Small intestine (tissue), 7 donors: ENCODE data around the gene TAS1R3. TPM values are rescaled to one million over a fixed set of nuclear protein-coding genes. Genes with fewer than 3 reads are reported as not detected.

Experiments
- DNase-seq, 2 donors: peaks; one replicate each; pipeline versions ENCODE4 v3.0.0 to v3.0.0-alpha.2; 2013
- FAIRE-seq: peaks from 2 replicates; lab custom pipeline; 2012; peaks lifted over from hg19 to GRCh38; lab: Jason Lieb, UNC
- H3K27ac ChIP-seq, 3 donors: one replicate each; pipeline ENCODE4 v1.5.1; 2013; ENCODE audit warnings: low read length in 2 of 3, mild to moderate bottlenecking in 2 of 3, control low read depth in 1 of 3, inconsistent platforms in 1 of 3, low read depth in 1 of 3, moderate library complexity in 1 of 3
- H3K27me3 ChIP-seq, 3 donors: one replicate each; pipeline ENCODE4 v1.6.1; 2013; ENCODE audit warnings: low read length in 3 of 3, inconsistent platforms in 1 of 3; ENCODE audit not compliant: control insufficient read depth in 3 of 3, insufficient read depth in 3 of 3
- H3K36me3 ChIP-seq, 3 donors: one replicate each; pipeline ENCODE4 v1.6.1; 2013; ENCODE audit warnings: low read length in 3 of 3, inconsistent platforms in 1 of 3, low read depth in 1 of 3, mild to moderate bottlenecking in 1 of 3, moderate library complexity in 1 of 3; ENCODE audit not compliant: control insufficient read depth in 3 of 3, insufficient read depth in 2 of 3
- H3K4me1 ChIP-seq, 3 donors: one replicate each; pipeline ENCODE4 v1.6.1; 2013; ENCODE audit warnings: low read length in 2 of 3, inconsistent platforms in 1 of 3, low read depth in 1 of 3, mild to moderate bottlenecking in 1 of 3, moderate library complexity in 1 of 3; ENCODE audit not compliant: control insufficient read depth in 3 of 3, insufficient read depth in 2 of 3
- H3K4me3 ChIP-seq, 3 donors: one replicate each; pipeline ENCODE4 v1.5.1; 2013; ENCODE audit warnings: low read length in 3 of 3, control low read depth in 1 of 3, inconsistent platforms in 1 of 3, low read depth in 1 of 3, mild to moderate bottlenecking in 1 of 3, moderate library complexity in 1 of 3
- H3K9me3 ChIP-seq, 2 donors: one replicate each; pipeline ENCODE4 v1.6.1; 2013; ENCODE audit warnings: low read depth in 1 of 2, low read length in 1 of 2; ENCODE audit not compliant: control insufficient read depth in 2 of 2, insufficient read depth in 1 of 2
- WGBS, 3 donors: extraction: QIAGEN DNeasy Blood & Tissue Kit; methylation state at CpG; one replicate each; pipeline ENCODE4 v1.1.7; 2013; 5-methylcytosine and 5-hydroxymethylcytosine counted together
- polyA plus RNA-seq, 4 donors: library from polyadenylated mRNA; stranded (reverse) in 3 of 4; unstranded in 1 of 4; fragments of 200-250 nt in 3 of 4; fragments of 120-200 nt in 1 of 4; gene quantifications; one replicate each; pipeline versions ENCODE4 v1.2.1 to v1.2.3, GENCODE V29; 2013
- donor health status: healthy with polysubstance abuse.
- donor health status: control.
- donor health status: control.
- donor health status: Bipolar disorder and iron deficiency.
- donor health status: healthy.

TAS1R3 gene
- polyA plus RNA-seq, 4 donors: 0.33 to 0.99 (median 0.63) TPM

GRCh38 chr1:1335792-1336248, 4.7 kb downstream of the TAS1R3 start:
- Histone ChIP-seq H3K27ac (no peak overlapping the region), H3K36me3 (peaks cover 0 to 81% (median 15%) of the 10 kb centered on the region in 3 donors), H3K4me3 (no peak overlapping the region), H3K4me1 (peaks cover 0 to 13% (median 0%) of the 10 kb centered on the region in 3 donors), H3K9me3 (no peaks in the 10 kb centered on the region), H3K27me3 (no peaks in the 10 kb centered on the region)
- WGBS, 3 donors: 87 to 89% (median 89%) methylated on average over 16 to 21 of the region's 21 CpGs
- FAIRE-seq: no peak
- no peak for DNase-seq

GRCh38 chr1:1336446-1336845, 5.4 kb downstream of the TAS1R3 start:
- peaks cover 0 to 88% (median 15%) of the 10 kb centered on the region in 3 donors for H3K36me3 ChIP-seq
- no peaks in the 10 kb centered on the region for H3K9me3 ChIP-seq
- FAIRE-seq: no peak

GRCh38 chr1:1336931-1337792, 6.1 kb downstream of the TAS1R3 start:
- Histone ChIP-seq H3K9me3 (no peaks in the 10 kb centered on the region), H3K4me1 (peaks cover 0 to 6% (median 0%) of the 10 kb centered on the region in 3 donors), H3K36me3 (peaks cover 2 to 95% (median 15%) of the 10 kb centered on the region in 3 donors), H3K4me3 (no peak overlapping the region), H3K27ac (no peak overlapping the region), H3K27me3 (no peaks in the 10 kb centered on the region)
- DNase-seq (no peak), FAIRE-seq (no peak)
- WGBS, 3 donors: 85 to 89% (median 88%) methylated on average over 21 to 32 of the region's 32 CpGs

More at GRCh38 chr1:1336446-1336845, 5.4 kb downstream of the TAS1R3 start:
- Histone ChIP-seq H3K27ac (no peak overlapping the region), H3K4me3 (no peak overlapping the region), H3K4me1 (peaks cover 0 to 6% (median 0%) of the 10 kb centered on the region in 3 donors), H3K27me3 (no peaks in the 10 kb centered on the region)
- WGBS, 3 donors: 89 to 91% (median 90%) methylated on average over 21 to 26 of the region's 26 CpGs
- no peak for DNase-seq

- H3K27me3 ChIP-seq: no peaks in the 10 kb centered on the region
- FAIRE-seq (no peak), DNase-seq (peak in 1 of 2 donors; percentile 64)
- H3K36me3 ChIP-seq: peaks cover 2 to 92% (median 15%) of the 10 kb centered on the region in 3 donors
- 51 to 75% (median 60%) methylated on average over 13 to 18 of the region's 18 CpGs for WGBS, 3 donors
- H3K9me3 ChIP-seq: no peaks in the 10 kb centered on the region
- no peak overlapping the region for H3K4me3 ChIP-seq
- H3K4me1 ChIP-seq: peaks cover 0 to 6% (median 0%) of the 10 kb centered on the region in 3 donors
- no peak overlapping the region for H3K27ac ChIP-seq
Observed at GRCh38 chr1:1337793-1338147, 6.7 kb downstream of the TAS1R3 start.

- DNase-seq: no peak
- Histone ChIP-seq H3K27ac (no peak overlapping the region), H3K4me1 (peaks cover 0 to 6% (median 0%) of the 10 kb centered on the region in 3 donors), H3K9me3 (no peaks in the 10 kb centered on the region), H3K36me3 (peaks cover 2 to 91% (median 15%) of the 10 kb centered on the region in 3 donors), H3K4me3 (no peak overlapping the region), H3K27me3 (no peaks in the 10 kb centered on the region)
- no peak for FAIRE-seq
- WGBS, 3 donors: 95 to 96% (median 95%) methylated on average over 33 to 36 of the region's 36 CpGs
Observed at GRCh38 chr1:1338278-1338677, 7.2 kb downstream of the TAS1R3 start.

- no peak for DNase-seq
- no peak for FAIRE-seq
- Histone ChIP-seq H3K9me3 (no peaks in the 10 kb centered on the region), H3K27me3 (no peaks in the 10 kb centered on the region), H3K4me3 (no peak overlapping the region), H3K36me3 (peaks cover 2 to 88% (median 15%) of the 10 kb centered on the region in 3 donors), H3K4me1 (peaks cover 2 to 15% (median 5%) of the 10 kb centered on the region in 3 donors), H3K27ac (no peak overlapping the region)
- WGBS, 3 donors: 88 to 95% (median 88%) methylated on average over 23 of the region's 23 CpGs
Observed at GRCh38 chr1:1340185-1340584, 9.1 kb downstream of the TAS1R3 start.

GRCh38 chr1:1340791-1341548, 9.9 kb downstream of the TAS1R3 start:
- WGBS, 3 donors: 93 to 94% (median 93%) methylated on average over 36 of the region's 36 CpGs
- DNase-seq (no peak), FAIRE-seq (no peak)
- Histone ChIP-seq H3K9me3 (no peaks in the 10 kb centered on the region), H3K36me3 (peaks cover 2 to 88% (median 15%) of the 10 kb centered on the region in 3 donors), H3K4me1 (peaks cover 2 to 23% (median 7%) of the 10 kb centered on the region in 3 donors), H3K4me3 (no peak overlapping the region), H3K27ac (no peak overlapping the region), H3K27me3 (no peaks in the 10 kb centered on the region)

GRCh38 chr1:1341549-1342021, 10.5 kb downstream of the TAS1R3 start:
- WGBS, 3 donors: 92 to 93% (median 93%) methylated on average over 12 to 17 of the region's 17 CpGs
- H3K9me3 ChIP-seq: no peaks in the 10 kb centered on the region
- peaks cover 2 to 89% (median 15%) of the 10 kb centered on the region in 3 donors for H3K36me3 ChIP-seq
- no peak overlapping the region for H3K27ac ChIP-seq
- no peak overlapping the region for H3K4me3 ChIP-seq
- H3K27me3 ChIP-seq: no peaks in the 10 kb centered on the region
- no peak for DNase-seq
- no peak for FAIRE-seq
- H3K4me1 ChIP-seq: peaks cover 2 to 29% (median 10%) of the 10 kb centered on the region in 3 donors
